Measurements from ENCODE around the gene MYH11. TPM values are rescaled to one million over a fixed set of nuclear protein-coding genes. Genes with fewer than 3 reads are reported as not detected.
"Not testable (repeated sequence)": the region's sequence is repeated elsewhere in the genome, so short reads cannot be mapped to it uniquely, and the experiment has no call there.

MYH11 gene
- total RNA-seq, 1 experiment from 2014 or later: not detected

GRCh38 chr16:15843635-15844279, 13.1 kb downstream of the MYH11 start:
- Histone ChIP-seq H3K27me3 (replicated peaks; ENCODE audit: control insufficient read depth, insufficient read depth, low read length) (no peaks in the 10 kb centered on the region), H3K36me3 (ENCODE audit: control insufficient read depth, insufficient read depth, low read length) (no peaks in the 10 kb centered on the region), H3K4me3 (ENCODE audit: low read depth, low read length) (no peak overlapping the region), H3K4me1 (no peaks in the 10 kb centered on the region), H3K9me3 (no peaks in the 10 kb centered on the region)
- Mint-ChIP-seq H3K4me1 (ENCODE audit: low read depth, unreplicated experiment) (no peaks in the 10 kb centered on the region), H3K9me3 (ENCODE audit: unreplicated experiment) (no peaks in the 10 kb centered on the region), H3K4me3 (ENCODE audit: unreplicated experiment) (no peak overlapping the region), H3K27me3 (ENCODE audit: insufficient read depth, unreplicated experiment) (peaks cover 9% of the 10 kb centered on the region), H3K36me3 (ENCODE audit: insufficient read depth, unreplicated experiment) (no peaks in the 10 kb centered on the region), H3K27ac (ENCODE audit: unreplicated experiment) (no peak overlapping the region)
- ChIA-PET CTCF (interaction anchor here (0.6 kb wide), 1 partner anchor 32 kb away, joined by 3 read pairs; no protein-coding TSS in a partner anchor), POLR2A (no interaction called here)
- no TSS peak for BruUV-seq (replicated peaks)
- DNase-seq: no peak
- no peak for TF ChIP-seq CTCF (IDR thresholded peaks at IDR 0.05; ENCODE audit: insufficient read depth in 1 of 2, low read depth in 1 of 2, low read length in 1 of 2, severe bottlenecking in 1 of 2, unreplicated experiment in 1 of 2)
- intact Hi-C loops (cut with micrococcal nuclease; ENCODE audit: unreplicated experiment): no loop called here

GRCh38 chr16:15839204-15839603, 17.6 kb downstream of the MYH11 start:
- H3K36me3 Mint-ChIP-seq (ENCODE audit: insufficient read depth, unreplicated experiment); H3K27ac Mint-ChIP-seq (ENCODE audit: unreplicated experiment); H3K4me3 Mint-ChIP-seq (ENCODE audit: unreplicated experiment); CTCF ChIA-PET; H3K27me3 Mint-ChIP-seq (ENCODE audit: insufficient read depth, unreplicated experiment); H3K9me3 Mint-ChIP-seq (ENCODE audit: unreplicated experiment); H3K4me3 ChIP-seq (ENCODE audit: low read depth, low read length); BruUV-seq (replicated peaks); H3K27me3 ChIP-seq (replicated peaks; ENCODE audit: control insufficient read depth, insufficient read depth, low read length); H3K4me1 Mint-ChIP-seq (ENCODE audit: low read depth, unreplicated experiment); intact Hi-C loops (cut with micrococcal nuclease; ENCODE audit: unreplicated experiment); H3K9me3 ChIP-seq; H3K36me3 ChIP-seq (ENCODE audit: control insufficient read depth, insufficient read depth, low read length); DNase-seq; H3K4me1 ChIP-seq; POLR2A ChIA-PET: not testable (repeated sequence)

GRCh38 chr16:15837761-15838160, 19.1 kb downstream of the MYH11 start:
- H3K27me3 Mint-ChIP-seq (ENCODE audit: insufficient read depth, unreplicated experiment): peaks cover 4% of the 10 kb centered on the region
- Histone ChIP-seq H3K9me3 (no peaks in the 10 kb centered on the region), H3K27me3 (replicated peaks; ENCODE audit: control insufficient read depth, insufficient read depth, low read length) (no peaks in the 10 kb centered on the region), H3K36me3 (ENCODE audit: control insufficient read depth, insufficient read depth, low read length) (no peaks in the 10 kb centered on the region), H3K4me3 (ENCODE audit: low read depth, low read length) (no peak overlapping the region), H3K4me1 (no peaks in the 10 kb centered on the region)
- no TSS peak for BruUV-seq (replicated peaks)
- no peaks in the 10 kb centered on the region for H3K4me1 Mint-ChIP-seq (ENCODE audit: low read depth, unreplicated experiment)
- intact Hi-C loops (cut with micrococcal nuclease; ENCODE audit: unreplicated experiment): no loop called here
- POLR2A ChIA-PET: no interaction called here
- H3K27ac Mint-ChIP-seq (ENCODE audit: unreplicated experiment): no peak overlapping the region
- no peak for DNase-seq
- no peaks in the 10 kb centered on the region for H3K36me3 Mint-ChIP-seq (ENCODE audit: insufficient read depth, unreplicated experiment)
- H3K4me3 Mint-ChIP-seq (ENCODE audit: unreplicated experiment): no peak overlapping the region
- H3K9me3 Mint-ChIP-seq (ENCODE audit: unreplicated experiment): no peaks in the 10 kb centered on the region
- CTCF ChIA-PET: no interaction called here
- TF ChIP-seq CTCF (IDR thresholded peaks at IDR 0.05; ENCODE audit: insufficient read depth in 1 of 2, low read depth in 1 of 2, low read length in 1 of 2, severe bottlenecking in 1 of 2, unreplicated experiment in 1 of 2): no peak

Measured in Caco-2 (cell line).